HFFc6 (cell line): ENCODE measurements around the gene ZAP70. TPM values are rescaled to one million over a fixed set of nuclear protein-coding genes. Genes with fewer than 3 reads are reported as not detected.

Experiments used
- DNase-seq: peaks from one replicate; pipeline ENCODE4 v3.0.0-alpha.2; 2018
- H3K27ac Mint-ChIP-seq: 2 replicates; pipeline ENCODE4 v1.8.0; 2020; ENCODE audit warnings: mild to moderate bottlenecking, mixed read lengths
- H3K27me3 Mint-ChIP-seq: 2 replicates; pipeline ENCODE4 v1.8.0; 2021; ENCODE audit warnings: mild to moderate bottlenecking, moderate library complexity, mixed read lengths; ENCODE audit not compliant: insufficient read depth
- H3K36me3 Mint-ChIP-seq: 2 replicates; pipeline ENCODE4 v1.8.0; 2021; ENCODE audit warnings: low read depth, mixed read lengths
- H3K4me1 Mint-ChIP-seq: 2 replicates; pipeline ENCODE4 v1.8.0; 2020; ENCODE audit warnings: low read depth, mixed read lengths
- H3K4me3 Mint-ChIP-seq: 2 replicates; pipeline ENCODE4 v1.8.0; 2020; ENCODE audit warnings: mild to moderate bottlenecking, moderate library complexity, mixed read lengths
- H3K9me3 Mint-ChIP-seq: 2 replicates; pipeline ENCODE4 v1.8.0; 2020; ENCODE audit warnings: mild to moderate bottlenecking, mixed read lengths
- total RNA-seq, 6 experiments: library from RNA; stranded (reverse); fragmentation: NEBNext Ultra II Directional; extraction: Animal tissue kit (Norgen Biotek cat#: 25700); gene quantifications; 2 replicates in 1 of 6; 3 replicates in 5 of 6; pipeline ENCODE4 v1.2.3, GENCODE V29; 2021
- TF ChIP-seq, protein P1 (sequence below): fragments of 200-600 bp; sonication (generic); IDR thresholded peaks from 2 replicates; pipeline ENCODE4 v1.5.0; 2021; ENCODE audit warnings: antibody characterized with exemption, mild to moderate bottlenecking

The ZAP70 gene
- total RNA-seq, 6 experiments from 2014 or later: not detected

DNA sequence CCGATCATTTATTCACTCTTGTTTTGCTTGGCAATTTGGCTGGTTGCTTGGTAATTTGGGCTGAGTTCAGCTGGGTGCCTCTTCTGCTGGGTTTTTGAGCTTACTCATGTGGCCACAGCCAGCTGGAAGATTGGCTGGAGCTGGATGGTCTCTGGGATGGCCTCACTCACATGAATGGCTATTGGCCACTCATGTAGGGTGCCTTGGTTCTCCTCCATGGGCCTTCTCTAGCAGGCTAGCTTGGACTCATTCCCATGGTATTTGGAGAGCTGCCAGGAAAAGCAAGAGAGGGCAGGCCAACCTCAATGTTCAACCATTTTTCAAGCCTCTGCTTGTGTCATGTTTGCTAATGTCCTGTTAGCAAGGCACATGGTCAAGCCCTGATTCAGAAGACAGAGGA, 16.9 kb downstream of the ZAP70 start:
- Mint-ChIP-seq H3K4me1 (no peaks in the 10 kb centered on the region), H3K27me3 (peaks cover 12% of the 10 kb centered on the region), H3K9me3 (peaks cover 21% of the 10 kb centered on the region), H3K27ac (no peak overlapping the region), H3K36me3 (peaks cover 14% of the 10 kb centered on the region), H3K4me3 (no peak overlapping the region)
- DNase-seq: peak; percentile 12
- TF ChIP-seq, protein P1, sequence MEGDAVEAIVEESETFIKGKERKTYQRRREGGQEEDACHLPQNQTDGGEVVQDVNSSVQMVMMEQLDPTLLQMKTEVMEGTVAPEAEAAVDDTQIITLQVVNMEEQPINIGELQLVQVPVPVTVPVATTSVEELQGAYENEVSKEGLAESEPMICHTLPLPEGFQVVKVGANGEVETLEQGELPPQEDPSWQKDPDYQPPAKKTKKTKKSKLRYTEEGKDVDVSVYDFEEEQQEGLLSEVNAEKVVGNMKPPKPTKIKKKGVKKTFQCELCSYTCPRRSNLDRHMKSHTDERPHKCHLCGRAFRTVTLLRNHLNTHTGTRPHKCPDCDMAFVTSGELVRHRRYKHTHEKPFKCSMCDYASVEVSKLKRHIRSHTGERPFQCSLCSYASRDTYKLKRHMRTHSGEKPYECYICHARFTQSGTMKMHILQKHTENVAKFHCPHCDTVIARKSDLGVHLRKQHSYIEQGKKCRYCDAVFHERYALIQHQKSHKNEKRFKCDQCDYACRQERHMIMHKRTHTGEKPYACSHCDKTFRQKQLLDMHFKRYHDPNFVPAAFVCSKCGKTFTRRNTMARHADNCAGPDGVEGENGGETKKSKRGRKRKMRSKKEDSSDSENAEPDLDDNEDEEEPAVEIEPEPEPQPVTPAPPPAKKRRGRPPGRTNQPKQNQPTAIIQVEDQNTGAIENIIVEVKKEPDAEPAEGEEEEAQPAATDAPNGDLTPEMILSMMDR: no peak

DNA sequence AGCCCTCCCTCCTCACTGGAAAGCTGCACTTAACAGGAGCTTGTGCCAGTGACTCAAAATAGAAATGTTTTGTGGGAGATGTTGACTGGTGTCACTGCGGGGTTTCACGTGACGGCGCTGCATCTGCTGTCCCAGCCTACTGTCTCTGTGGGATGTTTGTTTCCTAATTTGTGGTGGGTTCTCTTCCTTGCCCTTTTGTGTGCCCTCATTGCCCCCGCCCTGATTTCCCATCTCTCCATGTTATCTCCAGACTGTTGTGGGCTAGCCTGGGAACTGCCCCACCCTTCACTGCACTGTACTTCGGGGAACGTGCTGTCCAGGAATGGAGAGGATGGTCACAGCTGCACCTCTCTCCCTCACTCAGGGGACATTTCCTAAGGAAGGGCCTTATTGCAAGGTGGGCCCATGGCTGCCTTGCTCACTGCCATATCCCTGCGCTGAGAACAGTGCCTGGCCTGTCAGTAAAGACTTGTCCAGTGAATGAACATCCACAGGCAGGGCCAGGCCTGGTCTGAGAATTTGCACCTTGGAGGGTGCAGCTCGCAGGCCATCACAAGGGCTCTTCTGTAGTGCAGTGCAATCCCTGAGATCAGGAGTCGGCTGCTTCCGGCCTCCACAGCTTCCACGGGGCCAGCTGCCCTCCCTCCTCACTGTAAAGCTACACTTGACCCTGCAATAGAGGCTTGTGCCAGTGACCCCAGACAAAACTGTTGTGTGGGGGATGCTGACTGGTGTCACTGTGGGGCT, 18.1 kb downstream of the ZAP70 start:
- no peaks in the 10 kb centered on the region for H3K4me1 Mint-ChIP-seq
- TF ChIP-seq, protein P1: no peak
- H3K27me3 Mint-ChIP-seq: peaks cover 11% of the 10 kb centered on the region
- H3K4me3 Mint-ChIP-seq: no peak overlapping the region
- no peak for DNase-seq
- H3K36me3 Mint-ChIP-seq: peaks cover 14% of the 10 kb centered on the region
- H3K9me3 Mint-ChIP-seq: peaks cover 21% of the 10 kb centered on the region
- no peak overlapping the region for H3K27ac Mint-ChIP-seq

DNA sequence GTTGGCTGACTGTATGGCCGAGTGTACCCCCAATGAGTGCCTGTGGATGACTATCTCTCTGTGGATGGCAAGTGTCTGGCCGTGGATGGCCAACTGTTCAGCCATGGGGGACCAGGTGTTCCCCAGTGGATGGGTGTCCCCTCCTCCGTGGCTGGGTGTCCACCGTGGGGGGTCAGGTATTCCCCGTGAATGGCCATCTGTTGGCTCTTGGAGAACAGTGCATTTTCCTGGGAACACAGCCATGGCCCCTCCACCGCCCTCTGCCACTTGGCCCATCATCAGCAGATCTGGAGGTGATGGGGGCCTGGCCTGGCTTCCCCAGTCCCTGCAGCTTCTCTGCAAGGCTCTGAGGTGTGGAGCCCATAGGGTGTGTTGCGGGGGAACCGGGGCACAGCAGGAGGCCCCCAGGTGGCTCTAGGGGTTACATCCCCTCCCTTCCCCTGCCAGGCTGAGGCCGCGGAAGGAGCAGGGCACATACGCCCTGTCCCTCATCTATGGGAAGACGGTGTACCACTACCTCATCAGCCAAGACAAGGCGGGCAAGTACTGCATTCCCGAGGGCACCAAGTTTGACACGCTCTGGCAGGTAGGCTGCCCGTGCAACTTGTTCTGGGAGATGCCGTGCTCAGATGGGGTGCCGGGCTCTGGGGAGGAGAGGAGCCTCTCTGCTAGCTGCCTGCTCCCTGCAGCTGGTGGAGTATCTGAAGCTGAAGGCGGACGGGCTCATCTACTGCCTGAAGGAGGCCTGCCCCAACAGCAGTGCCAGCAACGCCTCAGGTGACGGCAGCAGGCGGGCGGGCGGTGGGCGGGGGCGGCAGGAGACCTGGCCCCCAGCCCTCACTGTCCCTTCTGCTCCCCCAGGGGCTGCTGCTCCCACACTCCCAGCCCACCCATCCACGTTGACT, 19.3 kb downstream of the ZAP70 start:
- no peak overlapping the region for H3K27ac Mint-ChIP-seq

DNA sequence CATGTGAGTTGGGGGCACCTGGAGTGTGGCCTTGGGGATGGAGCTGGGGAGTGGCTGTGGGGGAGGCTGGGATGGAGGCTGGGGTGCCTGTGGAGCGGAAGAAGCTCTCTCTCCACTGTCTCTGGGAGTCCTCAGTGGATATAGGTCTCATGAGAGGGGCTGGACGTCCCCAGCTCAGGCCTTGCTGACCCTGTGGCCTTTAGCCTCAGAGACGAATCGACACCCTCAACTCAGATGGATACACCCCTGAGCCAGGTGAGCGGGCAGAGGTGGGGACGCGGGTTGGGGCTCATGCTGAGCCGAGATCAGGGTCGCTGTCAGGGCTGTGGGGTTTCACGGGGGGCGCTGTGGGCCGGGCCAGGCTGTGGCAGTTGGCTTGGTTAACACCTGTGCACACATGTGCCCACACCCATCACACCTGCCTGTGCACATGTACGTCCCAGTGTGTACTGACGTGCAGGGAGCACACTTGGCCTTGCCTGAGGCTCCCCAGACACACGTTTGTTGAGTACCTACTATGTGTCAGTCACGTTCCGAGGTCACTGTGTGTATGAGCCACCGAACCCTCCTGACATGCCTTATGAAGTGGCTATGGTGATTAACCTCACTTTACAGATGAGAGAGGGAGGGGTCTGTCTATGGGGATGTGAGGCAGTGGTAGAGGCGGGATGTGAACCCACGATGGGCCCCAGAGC, 20.1 kb downstream of the ZAP70 start:
- no peak overlapping the region for H3K27ac Mint-ChIP-seq
- peaks cover 11% of the 10 kb centered on the region; the same call in 1 of the 2 replicates for H3K36me3 Mint-ChIP-seq
- no peaks in the 10 kb centered on the region for H3K4me1 Mint-ChIP-seq
- no peak overlapping the region for H3K4me3 Mint-ChIP-seq
- peaks cover 17% of the 10 kb centered on the region for H3K9me3 Mint-ChIP-seq
- TF ChIP-seq, protein P1: no peak
- peaks cover 7% of the 10 kb centered on the region for H3K27me3 Mint-ChIP-seq
- DNase-seq: no peak

More for the DNA sequence above, 19.3 kb downstream of the ZAP70 start:
- Mint-ChIP-seq H3K36me3 (peaks cover 11% of the 10 kb centered on the region; the same call in 1 of the 2 replicates), H3K27me3 (peaks cover 10% of the 10 kb centered on the region), H3K9me3 (peaks cover 21% of the 10 kb centered on the region), H3K4me3 (no peak overlapping the region), H3K4me1 (no peaks in the 10 kb centered on the region)
- DNase-seq: no peak
- TF ChIP-seq, protein P1: no peak
